ENCODE results near the gene CHMP2A.
"Not testable (repeated sequence)": the region's sequence is repeated elsewhere in the genome, so short reads cannot be mapped to it uniquely, and the experiment has no call there.

The CHMP2A gene

DNA sequence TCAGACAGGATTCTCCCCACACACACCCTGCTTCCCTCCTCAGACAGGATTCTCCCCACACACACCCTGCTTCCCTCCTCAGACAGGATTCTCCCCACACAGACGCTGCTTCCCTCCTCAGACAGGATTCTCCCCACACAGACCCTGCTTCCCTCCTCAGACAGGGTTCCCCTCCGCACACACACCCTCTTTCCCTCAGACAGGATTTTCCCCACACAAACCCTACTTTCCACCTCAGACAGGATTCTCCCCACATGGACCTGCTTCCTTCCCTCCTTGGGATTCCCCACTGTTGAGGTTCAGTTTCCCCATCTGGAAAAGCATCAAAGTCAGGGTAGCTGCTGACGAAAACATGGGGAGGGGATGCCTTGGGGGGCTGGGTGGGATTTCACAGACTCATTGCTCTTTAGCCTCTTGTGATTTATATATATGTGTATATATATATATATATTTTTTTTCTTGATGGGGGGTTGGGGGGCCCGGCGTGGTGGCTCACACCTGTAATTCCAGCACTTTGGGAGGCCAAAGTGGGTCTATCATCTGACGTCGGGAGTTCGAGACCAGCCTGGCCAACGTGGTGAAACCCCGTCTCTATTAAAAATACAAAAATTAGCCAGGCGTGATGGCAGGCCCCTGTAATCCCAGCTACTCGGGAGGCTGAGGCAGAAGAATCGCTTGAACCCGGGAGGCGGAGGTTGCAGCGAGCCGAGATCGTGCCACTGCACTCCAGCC is 12.1 kb downstream of the CHMP2A start:
- DNase-seq (ENCODE audit: low read depth in 4 of 4, low spot score in 1 of 4), result not testable (repeated sequence)

DNA sequence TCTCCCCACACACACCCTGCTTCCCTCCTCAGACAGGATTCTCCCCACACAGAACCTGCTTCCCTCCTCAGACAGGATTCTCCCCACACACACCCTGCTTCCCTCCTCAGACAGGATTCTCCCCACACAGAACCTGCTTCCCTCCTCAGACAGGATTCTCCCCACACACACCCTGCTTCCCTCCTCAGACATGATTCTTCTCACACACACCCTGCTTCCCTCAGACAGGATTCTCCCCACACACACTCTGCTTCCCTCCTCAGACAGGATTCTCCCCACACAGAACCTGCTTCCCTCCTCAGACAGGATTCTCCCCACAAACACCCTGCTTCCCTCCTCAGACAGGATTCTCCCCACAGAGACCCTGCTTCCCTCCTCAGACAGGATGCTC is 15.7 kb downstream of the CHMP2A start:
- DNase-seq (ENCODE audit: low read depth in 4 of 4, low spot score in 1 of 4), result not testable (repeated sequence)

DNA sequence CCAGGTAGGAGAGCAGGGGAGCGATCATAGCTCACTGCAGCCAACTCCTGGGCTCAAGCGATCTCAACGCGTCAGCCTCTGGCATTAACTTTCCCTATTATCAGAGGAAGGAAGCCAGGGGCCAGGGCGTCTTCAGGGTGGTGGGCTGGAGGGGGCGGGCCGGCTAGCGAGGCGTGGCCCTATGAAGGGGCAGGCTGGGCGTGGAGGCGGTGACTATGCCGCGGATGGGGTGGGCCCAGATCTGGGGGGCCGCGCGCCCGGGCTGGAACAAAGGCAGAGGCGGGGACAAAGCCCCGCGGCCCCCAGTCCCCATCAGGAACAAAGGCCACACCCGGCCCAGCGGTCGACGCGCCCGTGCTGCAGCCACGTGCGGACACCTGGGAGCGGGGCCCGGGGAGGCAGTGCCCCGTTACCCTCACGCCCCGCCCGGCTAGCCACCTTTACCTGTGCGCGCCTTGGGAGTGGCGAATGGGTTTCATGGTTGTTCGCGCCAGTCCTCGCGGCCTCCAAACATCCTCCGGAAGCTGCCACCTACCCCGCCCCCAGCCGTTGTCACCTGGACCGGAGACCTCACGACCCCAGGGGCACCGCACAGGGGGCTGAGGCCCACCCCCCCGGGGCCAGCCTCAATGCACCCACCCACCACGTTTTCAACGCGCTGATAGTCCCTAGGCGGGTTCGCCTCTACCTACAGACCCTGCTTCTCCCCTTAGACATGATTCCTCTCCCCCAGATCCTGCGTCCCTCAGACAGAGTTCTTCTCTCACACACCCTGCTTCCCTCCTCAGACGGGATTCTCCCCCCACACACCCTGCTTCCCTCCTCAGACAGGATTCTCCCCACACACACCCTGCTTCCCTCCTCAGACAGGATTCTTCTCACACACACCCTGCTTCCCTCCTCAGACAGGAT is 16.4 kb downstream of the CHMP2A start:
- no peak for DNase-seq (ENCODE audit: low read depth in 4 of 4, low spot score in 1 of 4)

DNA sequence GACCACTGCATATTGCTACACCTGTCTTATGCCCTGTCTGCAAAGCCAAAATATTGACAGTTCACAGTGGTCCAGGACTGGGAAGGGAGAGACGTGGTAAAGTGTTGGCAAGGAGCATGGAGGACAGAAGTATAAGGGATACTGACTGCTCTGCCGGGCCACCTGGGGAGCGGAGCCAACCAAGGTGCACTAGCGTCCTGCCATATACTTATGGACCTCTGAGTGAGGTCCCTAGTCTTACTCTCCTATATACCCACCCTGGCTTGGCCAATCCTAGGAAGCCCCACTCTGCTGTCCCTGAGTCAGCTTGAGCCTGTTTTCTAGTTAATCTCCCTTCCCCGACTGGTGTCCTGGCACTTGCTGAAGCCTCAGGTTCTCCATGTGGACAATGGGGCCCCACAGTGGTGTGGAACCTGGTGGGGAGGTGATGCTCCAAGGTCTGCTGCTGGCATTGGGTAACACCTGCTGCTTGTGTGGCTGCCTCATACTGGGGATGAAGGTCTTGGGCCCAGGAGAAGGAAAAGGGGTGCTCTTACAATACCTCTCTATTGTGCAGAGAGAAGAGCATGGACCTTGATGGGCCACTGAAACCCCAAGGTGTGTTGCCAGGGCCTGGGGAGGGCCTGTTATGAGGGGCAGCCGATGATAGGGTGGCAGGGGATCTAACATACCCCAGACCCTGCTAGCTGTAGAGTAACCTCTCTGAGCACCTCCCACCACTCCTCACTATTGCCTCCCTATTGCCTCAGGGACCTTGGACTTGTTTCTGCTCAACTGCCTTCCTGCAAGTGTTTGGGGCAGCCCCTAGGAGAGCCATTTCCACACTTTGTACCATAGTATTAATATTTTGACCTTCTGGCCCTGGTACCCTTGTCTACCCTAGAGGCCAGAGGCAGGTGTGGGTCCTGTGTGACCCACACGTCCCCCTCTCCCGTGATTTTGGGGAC is 17.8 kb downstream of the CHMP2A start:
- DNase-seq (ENCODE audit: low read depth in 4 of 4, low spot score in 1 of 4), result no peak

DNA sequence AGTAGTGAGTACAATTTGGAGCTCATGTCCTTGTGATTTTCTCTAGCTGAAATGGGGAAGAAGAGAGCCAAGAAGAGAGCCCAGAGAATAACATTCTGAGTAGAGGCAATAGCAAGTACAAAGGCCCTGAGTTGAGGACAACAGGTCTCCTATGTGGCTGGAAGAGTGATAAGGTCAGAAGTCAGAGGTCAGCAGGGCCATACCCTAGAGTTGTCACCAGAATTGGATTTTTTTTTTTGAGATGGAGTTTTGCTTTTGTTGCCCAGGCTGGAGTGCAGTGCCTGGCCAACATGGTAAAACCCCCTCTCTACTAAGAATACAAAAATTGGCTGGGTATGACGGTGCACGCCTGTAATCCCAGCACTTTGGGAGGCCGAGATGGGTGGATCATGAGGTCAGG is 19.0 kb downstream of the CHMP2A start:
- no peak for DNase-seq (ENCODE audit: low read depth in 4 of 4, low spot score in 1 of 4)

DNA sequence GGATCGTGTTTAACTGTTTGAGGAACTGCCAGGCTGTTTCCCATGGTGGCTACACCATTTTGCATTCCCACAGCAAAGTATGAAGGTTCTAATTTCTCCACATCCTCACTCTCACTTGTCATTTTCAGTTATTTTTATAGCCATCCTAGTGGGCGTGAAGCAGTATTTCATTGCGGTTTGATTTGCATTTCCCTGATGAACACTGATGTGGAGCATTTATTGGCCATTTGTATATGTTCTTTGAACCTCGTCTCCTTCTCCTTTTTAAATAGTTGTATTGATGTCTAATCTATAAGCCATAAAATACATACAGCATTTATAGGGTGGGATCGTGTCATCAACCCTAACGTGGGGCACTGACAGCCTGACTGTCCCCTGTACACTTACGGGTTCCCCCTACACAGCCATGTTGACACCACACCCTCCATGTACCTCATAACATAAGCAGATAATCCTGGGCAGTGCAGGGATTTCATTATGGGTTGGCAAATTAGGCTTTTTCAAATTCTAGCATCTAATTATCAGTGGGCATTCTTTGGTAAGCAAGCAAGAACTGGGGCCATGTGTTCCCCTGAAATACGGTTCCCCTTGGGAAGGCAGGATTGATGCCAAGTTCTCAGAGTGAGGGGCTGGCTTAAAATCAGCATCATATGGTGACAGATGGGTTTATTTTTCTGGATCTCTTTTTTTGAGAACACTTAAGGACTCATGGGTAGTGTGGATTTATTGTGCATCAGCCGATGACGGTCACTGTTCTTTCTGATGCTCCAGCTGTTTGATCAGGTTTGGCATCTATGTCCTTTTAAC is 23.7 kb downstream of the CHMP2A start:
- DNase-seq (ENCODE audit: low read depth in 4 of 4, low spot score in 1 of 4), result no peak

DNA sequence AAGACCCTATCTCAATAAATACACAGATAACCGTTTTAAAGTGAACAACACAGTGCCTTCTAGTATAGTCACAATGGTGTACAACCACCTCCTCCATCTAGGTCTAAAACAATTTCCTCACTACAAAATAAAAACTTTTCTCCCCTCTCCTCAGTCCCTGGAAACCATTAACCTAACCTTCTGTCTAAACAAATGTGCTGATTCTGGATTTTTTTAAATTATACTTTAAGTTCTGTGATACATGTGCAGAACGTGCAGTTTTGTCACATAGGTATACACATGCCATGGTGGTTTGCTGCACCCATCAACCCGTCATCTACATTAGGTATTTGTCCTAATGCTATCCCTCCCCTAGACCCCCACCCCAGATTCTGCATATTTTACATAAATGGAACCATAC is 25.5 kb downstream of the CHMP2A start:
- DNase-seq (ENCODE audit: low read depth in 4 of 4, low spot score in 1 of 4), result no peak

DNA sequence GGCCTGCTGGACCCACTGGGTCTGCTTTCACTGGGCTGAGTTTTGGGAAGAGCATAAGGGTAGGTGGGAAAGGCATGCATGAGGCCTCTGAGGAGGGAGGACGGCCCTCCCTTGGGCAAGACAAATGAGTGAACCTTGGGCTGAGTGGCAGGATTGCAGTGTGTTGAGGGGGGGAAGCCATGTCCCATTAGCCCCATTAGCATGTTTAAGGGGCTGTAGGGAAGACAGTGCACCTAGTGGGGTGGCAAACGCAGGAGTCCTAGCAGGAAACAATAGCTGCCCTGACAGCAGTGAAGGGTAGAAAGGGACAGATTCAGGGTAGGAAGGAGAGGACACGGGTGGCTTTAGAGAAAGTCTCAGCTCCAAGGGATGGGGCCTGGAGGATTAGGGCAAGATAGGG is 32.2 kb downstream of the CHMP2A start:
- DNase-seq (ENCODE audit: low read depth in 4 of 4, low spot score in 1 of 4), result no peak

DNA sequence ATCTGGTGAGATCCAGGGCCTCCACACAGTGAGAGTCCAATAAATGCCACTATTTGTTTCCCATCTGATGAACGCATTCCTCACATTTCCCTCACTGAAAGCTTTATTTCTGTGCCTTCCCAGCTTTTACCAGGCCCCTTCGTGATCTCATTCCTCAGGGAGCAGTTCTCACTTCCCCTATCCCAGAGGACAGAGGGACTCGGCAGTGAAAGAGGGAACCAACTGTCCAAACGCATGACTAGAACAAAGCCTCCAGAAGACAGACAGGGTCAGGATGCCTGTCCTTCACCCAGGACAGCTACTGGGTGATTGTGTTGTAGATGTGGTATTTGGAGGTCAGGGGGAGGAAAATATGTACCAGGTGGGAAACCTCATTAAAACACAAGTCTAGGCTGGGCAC is 33.3 kb downstream of the CHMP2A start:
- no peak for DNase-seq (ENCODE audit: low read depth in 4 of 4, low spot score in 1 of 4)

DNA sequence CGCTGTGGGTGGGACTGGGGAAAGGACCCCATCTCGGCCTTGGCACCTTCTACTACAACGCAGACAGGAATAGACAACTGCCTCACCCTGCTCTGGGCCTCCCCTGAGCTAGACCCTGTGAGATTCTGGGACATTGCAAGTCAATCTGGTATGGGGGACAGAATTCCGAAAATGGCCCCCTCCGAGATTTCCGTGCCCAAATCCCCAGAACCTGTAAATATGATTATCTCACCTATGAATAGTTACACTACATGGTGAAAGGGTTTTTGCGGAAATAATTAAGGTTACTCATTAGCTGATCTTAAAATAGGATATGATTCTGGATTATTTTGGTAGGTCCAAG is 34.7 kb downstream of the CHMP2A start:
- no peak for DNase-seq (ENCODE audit: low read depth in 4 of 4, low spot score in 1 of 4)

DNA sequence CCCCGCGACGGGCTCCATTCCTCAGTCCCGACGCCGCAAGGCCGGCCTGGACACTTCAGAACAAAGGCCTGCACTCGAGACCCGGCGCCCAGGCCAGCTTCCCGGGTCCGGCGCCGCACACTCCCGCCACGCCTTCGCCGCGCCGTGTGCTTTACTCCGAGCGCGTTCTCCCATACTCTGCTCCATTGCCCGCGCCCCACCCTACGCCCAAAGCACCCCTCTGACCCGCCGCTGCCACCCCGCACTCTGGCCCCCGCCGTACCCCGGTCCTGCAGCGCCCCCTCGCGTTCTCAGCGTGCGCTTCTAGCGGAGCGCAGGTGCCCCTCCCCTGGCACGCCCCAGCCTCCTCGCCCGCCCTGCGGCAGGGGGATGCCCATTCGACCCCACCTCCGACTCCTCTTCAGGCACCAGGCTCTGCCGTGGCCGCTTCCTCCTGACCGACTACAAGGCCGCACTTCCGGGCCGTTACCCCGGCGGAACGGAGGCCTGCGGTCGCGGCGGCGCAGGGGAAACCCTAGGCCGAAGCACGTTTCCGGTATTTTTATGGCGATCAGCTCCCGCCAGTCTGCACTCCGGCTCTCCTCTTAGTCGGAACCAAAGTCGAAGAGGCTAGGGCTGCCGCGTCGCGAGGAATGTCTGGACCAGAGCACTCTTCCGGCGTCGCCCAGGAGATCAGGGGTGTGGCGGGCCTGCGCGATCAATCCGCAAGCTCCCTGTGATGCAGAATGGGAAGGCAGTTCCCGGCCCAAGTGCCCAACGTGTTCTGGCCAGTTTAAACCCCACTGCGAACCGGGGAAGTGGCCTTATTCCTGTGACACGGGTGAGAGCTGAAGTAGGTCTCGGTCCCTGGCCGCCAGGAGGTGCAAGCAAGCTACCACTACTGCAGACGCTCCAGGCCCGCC is 35.3 kb downstream of the CHMP2A start, which contains the start of gene ZBTB45:
TSS of gene ZBTB45 (minus strand) at position 456 of the 902 bp plus-strand sequence. CDS start 2,137 bp downstream, outside the sequence.
- peak; percentile 83 to 91 (median 85) for DNase-seq (ENCODE audit: low read depth in 4 of 4, low spot score in 1 of 4)

DNA sequence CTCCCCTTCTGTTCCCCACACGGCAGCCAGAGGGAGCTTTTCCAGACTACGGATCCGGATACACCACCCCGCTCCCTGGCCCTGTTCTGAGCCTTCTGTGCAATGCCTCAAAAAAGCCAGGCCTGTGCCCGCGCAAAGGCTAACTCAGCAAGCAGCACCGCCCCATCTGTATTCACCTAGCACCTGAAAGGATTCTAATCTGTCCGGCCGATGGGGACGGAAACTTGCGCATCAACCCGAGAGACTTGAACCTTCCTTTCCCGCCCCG is 35.9 kb downstream of the CHMP2A start:
- peak in 1 of 4 experiments; percentile 30 for DNase-seq (ENCODE audit: low read depth in 4 of 4, low spot score in 1 of 4)

DNA sequence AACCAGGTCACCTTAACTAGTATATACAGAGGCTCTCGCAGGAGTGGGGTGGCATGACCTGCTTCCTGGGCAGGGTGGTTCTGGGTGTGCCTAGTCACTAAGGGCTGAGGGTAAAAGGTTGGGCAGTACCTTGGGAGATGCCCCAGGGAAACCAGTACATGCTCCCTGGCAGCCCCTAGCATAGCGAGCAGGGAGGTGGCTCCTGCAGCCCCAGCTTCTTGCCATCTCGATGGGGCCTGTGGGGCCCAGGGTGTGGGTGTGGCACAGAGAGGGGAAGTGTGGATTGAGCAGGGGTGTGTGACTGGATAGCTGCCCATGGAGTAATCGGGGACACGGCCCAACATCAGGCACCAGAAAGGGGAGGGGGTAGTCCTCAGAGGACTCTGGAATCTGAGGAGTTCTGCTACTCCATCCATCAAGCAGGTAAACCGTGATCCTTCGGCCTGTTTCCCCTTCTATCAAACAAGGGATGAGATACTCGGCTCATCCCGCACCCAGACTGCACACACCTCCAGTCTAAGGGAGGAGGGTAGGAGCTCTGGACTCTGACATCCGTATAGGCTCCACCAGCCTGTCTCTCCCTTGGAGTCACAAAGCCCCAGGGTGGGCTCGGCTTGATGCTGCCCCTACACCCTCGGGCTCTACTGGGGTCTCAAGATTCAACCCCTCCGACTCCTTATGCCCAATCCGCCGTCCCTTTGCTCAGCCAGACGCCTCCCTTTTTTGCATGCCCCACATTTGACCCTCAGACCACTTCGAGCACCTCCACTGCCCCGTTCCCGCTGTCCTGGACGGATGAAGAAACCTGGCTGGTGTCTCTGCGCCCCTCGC is 36.4 kb downstream of the CHMP2A start:
- DNase-seq (ENCODE audit: low read depth in 4 of 4, low spot score in 1 of 4), result no peak

DNA sequence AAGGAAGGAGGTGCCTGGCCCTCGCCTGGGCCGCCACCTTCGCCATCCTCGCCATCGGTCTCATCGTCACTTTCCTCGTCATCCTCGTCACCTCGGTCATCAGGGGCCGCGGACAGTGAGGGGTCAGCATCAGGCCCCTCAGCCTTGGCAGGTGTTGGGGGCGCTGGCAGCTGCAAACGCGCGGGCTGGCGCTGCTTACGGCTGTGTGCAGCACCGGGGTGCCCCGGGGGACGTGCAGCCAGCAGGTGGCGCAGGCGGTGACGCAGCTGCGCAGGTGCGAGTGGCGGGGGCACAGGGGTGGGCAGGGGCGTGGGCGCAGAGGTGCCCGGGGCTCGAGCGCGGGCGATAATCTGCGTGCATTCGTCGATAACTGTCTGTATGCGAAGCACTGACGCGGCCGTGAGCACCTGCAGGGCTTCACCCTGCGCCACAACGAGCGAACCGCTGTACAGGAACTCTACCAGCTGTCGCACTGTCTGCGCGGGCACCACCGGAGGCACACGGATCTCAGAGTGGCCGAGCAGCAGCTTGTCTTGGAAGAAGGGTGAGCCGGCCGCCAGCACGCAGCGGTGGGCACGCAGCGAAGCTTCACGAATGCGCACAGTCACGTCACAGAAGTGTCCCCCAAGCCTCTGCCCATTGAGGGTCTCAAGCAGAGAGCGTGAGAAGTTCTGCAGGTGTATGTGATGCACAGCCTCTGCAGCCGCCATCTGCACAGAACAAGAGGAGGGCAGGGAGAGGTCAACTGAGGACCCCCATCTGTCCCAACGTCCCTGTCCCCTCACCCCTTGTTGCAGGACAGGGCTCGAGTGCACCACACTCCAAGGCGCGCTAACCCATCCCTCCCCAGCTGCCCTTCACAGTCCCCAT is 37.7 kb downstream of the CHMP2A start:
- no peak for DNase-seq (ENCODE audit: low read depth in 4 of 4, low spot score in 1 of 4)

DNA sequence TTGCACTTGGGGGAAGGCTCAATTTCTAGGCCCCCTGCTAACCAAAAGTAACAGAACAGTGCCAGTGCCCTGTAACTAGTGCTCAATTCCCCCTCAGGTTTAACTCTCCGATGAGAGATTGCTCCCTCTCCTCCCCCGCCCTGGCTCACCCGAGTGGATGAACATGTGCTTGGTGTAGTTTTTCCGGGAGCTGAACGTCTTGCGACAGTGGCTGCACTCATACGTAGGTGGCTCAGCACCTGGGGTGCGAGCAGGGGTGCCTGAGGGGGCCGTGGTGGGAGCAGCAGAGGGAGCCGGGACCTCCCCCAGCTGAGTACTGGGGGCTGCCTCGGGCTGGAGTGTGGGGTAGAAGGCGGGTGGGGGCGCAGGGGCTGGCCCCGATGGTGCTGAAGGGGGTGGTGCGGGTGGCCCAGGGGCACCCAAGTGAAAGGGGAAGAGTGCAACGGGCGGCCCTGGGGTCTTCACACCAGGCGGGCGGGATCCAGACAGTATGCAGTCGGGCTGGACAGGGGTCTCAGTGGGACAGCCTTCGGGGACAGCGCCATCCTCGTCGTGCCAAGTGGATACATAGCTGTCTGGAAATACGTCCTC is 38.6 kb downstream of the CHMP2A start:
- no peak for DNase-seq (ENCODE audit: low read depth in 4 of 4, low spot score in 1 of 4)

DNA sequence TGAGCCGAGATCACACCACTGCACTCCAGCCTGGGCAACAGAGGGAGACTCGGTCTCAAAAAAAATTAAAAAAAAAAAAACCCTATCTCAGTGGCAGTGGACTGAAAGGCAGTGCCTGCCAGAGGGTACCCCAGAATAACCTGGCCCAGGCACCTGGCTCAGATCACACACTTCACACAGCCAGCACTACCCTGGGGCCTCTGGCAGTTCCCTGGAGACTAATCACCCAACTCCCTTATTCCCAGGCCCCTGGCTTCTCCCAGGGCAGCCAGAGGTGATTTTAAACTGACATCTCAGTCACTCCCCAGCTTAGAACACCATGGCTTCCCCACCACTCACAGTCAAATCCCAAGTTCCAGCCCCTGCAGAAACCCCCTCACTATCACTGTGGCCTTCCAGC is 39.6 kb downstream of the CHMP2A start:
- DNase-seq (ENCODE audit: low read depth in 4 of 4, low spot score in 1 of 4), result no peak

DNA sequence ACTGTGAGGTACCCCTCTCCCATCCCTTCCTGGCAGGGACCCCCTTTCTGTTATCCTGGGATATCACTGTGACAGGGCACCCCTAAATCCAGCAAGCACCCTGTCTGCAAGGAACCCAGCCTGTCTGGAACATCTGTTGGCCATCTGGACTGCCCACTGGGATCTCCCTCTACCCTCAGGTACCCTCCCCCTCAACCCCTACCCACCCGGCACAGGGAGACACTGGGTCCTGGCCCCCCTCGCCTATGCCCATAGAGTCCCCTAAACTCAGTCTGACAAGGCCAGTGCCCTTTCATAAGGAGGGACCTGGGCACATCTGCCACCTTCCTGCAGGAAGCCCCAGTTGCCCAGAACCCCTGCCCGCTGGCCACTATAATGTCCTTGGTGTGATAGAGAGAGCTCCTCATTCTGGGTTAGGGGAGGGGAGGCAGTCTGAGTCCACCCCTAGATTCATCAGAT is 40.3 kb downstream of the CHMP2A start:
- no peak for DNase-seq (ENCODE audit: low read depth in 4 of 4, low spot score in 1 of 4)
